ENCODE data around the gene PRR30. TPM values are rescaled to one million over a fixed set of nuclear protein-coding genes. Genes with fewer than 3 reads are reported as not detected.

The PRR30 gene
- total RNA-seq: 1 to 10 TPM in 1 of 2 donors, not detected in 1; 1.1 TPM

DNA sequence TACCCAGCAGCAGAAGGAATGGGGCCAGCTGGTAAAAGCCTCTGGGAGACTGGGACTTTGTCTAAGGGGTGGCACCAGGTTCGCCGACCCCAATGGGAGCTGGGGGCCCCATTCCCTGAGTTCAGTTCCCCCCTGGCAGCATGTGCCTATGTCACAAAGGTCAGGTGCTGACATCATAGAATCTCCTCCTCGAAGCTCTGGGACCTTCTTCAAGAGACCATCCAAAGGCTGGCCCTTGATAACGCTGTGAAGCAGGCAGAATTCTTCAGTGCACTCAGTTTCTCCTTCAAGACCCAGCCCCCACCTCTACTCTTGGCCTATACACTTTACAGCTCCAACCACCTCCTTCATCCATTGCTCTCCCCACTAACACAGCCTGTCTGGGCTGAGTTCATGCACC is at the start of gene PRR30:
Gene PRR30, minus strand, starts transcription at position 101 of the 400 bp plus-strand sequence. CDS start 1,081 bp downstream, outside the sequence.
- intact Hi-C loops (cut with DNase I): no loop called here
- Histone ChIP-seq H3K4me1 (replicated peaks) (no peaks in the 10 kb centered on the region), H3K27me3 (replicated peaks; ENCODE audit: insufficient read depth) (no peaks in the 10 kb centered on the region), H3K4me3 (no peak within 1 kb of the TSS), H3K27ac (no peak within 1 kb of the TSS), H3K36me3 (no peaks in the 10 kb centered on the region), H3K9me3 (no peaks in the 10 kb centered on the region)
- WGBS: 72% methylated on average over 4 of the region's 4 CpGs
- TF ChIP-seq, protein P1, sequence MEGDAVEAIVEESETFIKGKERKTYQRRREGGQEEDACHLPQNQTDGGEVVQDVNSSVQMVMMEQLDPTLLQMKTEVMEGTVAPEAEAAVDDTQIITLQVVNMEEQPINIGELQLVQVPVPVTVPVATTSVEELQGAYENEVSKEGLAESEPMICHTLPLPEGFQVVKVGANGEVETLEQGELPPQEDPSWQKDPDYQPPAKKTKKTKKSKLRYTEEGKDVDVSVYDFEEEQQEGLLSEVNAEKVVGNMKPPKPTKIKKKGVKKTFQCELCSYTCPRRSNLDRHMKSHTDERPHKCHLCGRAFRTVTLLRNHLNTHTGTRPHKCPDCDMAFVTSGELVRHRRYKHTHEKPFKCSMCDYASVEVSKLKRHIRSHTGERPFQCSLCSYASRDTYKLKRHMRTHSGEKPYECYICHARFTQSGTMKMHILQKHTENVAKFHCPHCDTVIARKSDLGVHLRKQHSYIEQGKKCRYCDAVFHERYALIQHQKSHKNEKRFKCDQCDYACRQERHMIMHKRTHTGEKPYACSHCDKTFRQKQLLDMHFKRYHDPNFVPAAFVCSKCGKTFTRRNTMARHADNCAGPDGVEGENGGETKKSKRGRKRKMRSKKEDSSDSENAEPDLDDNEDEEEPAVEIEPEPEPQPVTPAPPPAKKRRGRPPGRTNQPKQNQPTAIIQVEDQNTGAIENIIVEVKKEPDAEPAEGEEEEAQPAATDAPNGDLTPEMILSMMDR (IDR thresholded peaks at IDR 0.05): no peak
- TF ChIP-seq POLR2A (IDR thresholded peaks at IDR 0.05) (no peak), POLR2AphosphoS5 (IDR thresholded peaks at IDR 0.05) (no peak)
- DNase-seq (ENCODE audit: low spot score): no peak

DNA sequence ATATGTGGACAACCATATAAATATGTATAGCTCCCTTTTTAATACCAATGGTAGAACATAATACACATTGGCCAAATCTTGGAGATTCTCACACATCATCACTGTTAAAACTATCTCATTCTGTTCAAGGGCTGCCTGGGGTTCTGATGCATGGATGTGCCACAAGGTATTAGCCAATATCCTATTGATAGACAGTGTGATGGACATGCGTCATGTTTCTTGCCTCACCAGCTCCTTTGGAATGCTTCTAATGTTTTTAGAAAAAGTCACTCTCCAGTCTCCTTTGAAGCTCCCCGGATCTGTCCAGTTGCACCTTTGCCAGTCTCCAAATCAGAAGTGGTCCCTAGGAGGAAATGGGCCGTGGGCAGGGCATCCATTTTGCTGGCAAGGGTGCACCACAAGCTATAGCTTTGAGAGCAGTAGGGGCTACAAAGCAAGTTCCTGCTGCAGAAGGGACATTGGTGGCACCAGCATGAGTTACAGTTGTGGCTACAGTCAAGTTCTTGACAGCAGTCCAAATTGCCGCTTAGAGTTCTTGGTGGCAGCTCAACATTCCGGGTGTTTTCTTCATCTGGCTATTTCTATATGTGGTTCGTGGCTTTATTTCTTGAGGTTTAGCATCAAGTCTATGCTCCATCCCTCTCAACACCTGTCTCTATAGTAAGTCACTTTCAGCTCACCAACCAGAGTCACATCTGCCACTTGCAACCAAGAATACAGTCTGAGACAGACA is 47.6 kb upstream of the PRR30 start:
- Histone ChIP-seq H3K9me3 (no peaks in the 10 kb centered on the region), H3K4me1 (replicated peaks) (no peaks in the 10 kb centered on the region), H3K36me3 (no peaks in the 10 kb centered on the region), H3K27ac (peak overlapping the region in 1 of 2 donors; percentile 55), H3K4me3 (no peak overlapping the region), H3K27me3 (replicated peaks; ENCODE audit: insufficient read depth) (no peaks in the 10 kb centered on the region)
- DNase-seq (ENCODE audit: low spot score): no peak
- WGBS: 74% methylated on average over 6 of the region's 6 CpGs
- intact Hi-C loops (cut with DNase I): no loop called here
- TF ChIP-seq POLR2A (IDR thresholded peaks at IDR 0.05): no peak
- no peak for TF ChIP-seq POLR2AphosphoS5 (IDR thresholded peaks at IDR 0.05)
- TF ChIP-seq, protein P1 (IDR thresholded peaks at IDR 0.05): no peak

DNA sequence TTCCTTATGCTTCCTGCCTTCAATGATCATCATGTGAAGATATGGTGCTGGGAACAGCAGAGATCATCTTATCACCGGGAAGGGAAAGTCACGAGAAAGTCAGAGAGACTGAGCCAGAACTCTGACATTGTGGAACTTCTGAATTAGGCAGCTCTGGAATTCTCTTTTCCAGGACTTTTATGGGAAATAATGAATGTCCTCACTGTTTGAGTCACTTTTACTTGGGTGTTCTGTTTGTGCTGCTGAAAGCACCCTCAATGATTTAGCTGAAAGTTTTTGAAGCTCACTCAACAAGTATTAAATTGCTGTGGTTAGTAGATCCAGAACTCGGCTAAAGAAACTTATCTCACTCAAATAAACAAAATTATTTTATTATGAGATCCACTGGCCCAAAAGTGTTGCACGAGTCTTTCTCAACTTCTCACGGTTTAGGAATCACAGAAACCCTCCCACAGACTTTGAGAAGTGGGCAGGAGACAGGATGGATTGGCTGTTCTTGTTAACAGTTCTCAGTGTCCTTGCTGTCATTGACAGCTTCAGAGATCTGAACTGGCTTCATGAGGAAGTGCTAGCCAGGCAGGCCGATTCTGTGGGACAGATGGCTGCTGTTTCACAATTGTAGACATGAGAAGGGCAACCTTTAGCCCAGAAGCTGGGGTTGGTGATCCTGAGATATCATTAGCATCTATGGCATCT is 46.3 kb upstream of the PRR30 start:
- intact Hi-C loops (cut with DNase I): no loop called here
- no peak for TF ChIP-seq POLR2A (IDR thresholded peaks at IDR 0.05)
- peak; percentile 2 for TF ChIP-seq POLR2AphosphoS5 (IDR thresholded peaks at IDR 0.05)
- TF ChIP-seq, protein P1 (IDR thresholded peaks at IDR 0.05): no peak
- Histone ChIP-seq H3K27me3 (replicated peaks; ENCODE audit: insufficient read depth) (no peaks in the 10 kb centered on the region), H3K4me1 (replicated peaks) (no peaks in the 10 kb centered on the region), H3K27ac (peak overlapping the region; percentile 49 to 56), H3K36me3 (no peaks in the 10 kb centered on the region), H3K4me3 (no peak overlapping the region), H3K9me3 (no peaks in the 10 kb centered on the region)
- no peak for DNase-seq (ENCODE audit: low spot score)
- WGBS: 15% methylated on average over 6 of the region's 6 CpGs

DNA sequence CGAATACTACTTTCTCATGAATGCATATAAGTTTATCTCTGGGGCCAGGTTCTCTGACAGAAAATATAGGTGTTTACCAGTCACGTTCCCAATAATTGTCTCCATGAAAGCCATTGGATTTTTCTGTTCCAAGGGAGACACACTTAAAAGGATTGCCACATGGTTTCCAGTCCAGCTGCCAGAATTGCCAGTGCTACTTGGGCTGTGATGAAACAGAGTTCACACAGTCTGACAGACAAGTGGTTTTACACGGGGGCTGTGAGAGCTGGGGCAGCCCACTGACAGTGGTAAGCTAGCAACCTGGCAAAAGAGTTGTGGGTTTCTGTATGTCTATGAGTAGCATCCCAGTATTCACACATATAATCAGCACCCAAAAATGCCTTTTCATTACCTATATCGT is 44.9 kb upstream of the PRR30 start:
- 60% methylated on average over 4 of the region's 4 CpGs for WGBS
- DNase-seq (ENCODE audit: low spot score): no peak
- peak overlapping the region in 1 of 2 donors; percentile 56 for H3K27ac ChIP-seq

More for the DNA sequence above, 44.9 kb upstream of the PRR30 start:
- intact Hi-C loops (cut with DNase I): no loop called here
- Histone ChIP-seq H3K4me3 (no peak overlapping the region), H3K36me3 (no peaks in the 10 kb centered on the region), H3K9me3 (no peaks in the 10 kb centered on the region), H3K27me3 (replicated peaks; ENCODE audit: insufficient read depth) (no peaks in the 10 kb centered on the region), H3K4me1 (replicated peaks) (no peaks in the 10 kb centered on the region)
- TF ChIP-seq, protein P1 (IDR thresholded peaks at IDR 0.05): no peak
- TF ChIP-seq POLR2AphosphoS5 (IDR thresholded peaks at IDR 0.05) (no peak), POLR2A (IDR thresholded peaks at IDR 0.05) (no peak)
